AG10803 (cell line): Measurements from ENCODE around the gene RMND5A.

ENCODE experiments used
- DNase-seq: peaks from one replicate; pipeline ENCODE4 v3.0.0; 2010; ENCODE audit warnings: low read depth
- H3K4me3 ChIP-seq: 2 replicates; pipeline ENCODE4 v1.5.1; 2011; ENCODE audit warnings: mild to moderate bottlenecking, low read length, control low read depth
- CTCF ChIP-seq: conservative IDR thresholded peaks from 2 replicates; pipeline ENCODE4 v1.5.1; 2011; ENCODE audit warnings: mild to moderate bottlenecking, low read length, control low read depth, inconsistent platforms

The RMND5A gene

GRCh38 chr2:86675511-86676015, 44.5 kb upstream of the RMND5A start:
- no peak for DNase-seq
- TF ChIP-seq CTCF: no peak
- no peak overlapping the region for H3K4me3 ChIP-seq

- TF ChIP-seq CTCF: no peak
- no peak overlapping the region for H3K4me3 ChIP-seq
Observed at GRCh38 chr2:86677816-86678215, 42.3 kb upstream of the RMND5A start.

DNA sequence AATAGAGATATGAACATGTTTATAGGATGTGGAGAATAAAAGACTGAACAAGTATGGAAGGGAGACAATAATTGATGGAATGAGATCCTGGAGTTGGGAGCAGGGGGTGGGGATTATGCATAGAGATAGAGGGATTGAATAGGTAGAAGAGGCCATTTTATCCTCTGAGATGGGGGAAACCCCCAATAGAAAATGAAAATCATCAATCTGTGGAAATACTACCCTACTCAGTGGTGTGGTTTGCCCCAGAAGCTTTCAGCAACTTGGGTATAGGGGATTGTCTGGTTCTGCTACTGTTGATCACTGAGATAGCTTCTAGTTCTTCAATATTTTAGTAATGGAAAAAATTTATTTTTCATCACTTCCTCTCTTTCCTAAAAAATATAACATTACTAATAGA, 41.1 kb upstream of the RMND5A start:
- DNase-seq: no peak
- H3K4me3 ChIP-seq: no peak overlapping the region
- no peak for TF ChIP-seq CTCF

More at GRCh38 chr2:86677816-86678215, 42.3 kb upstream of the RMND5A start:
- DNase-seq: no peak

- no peak for TF ChIP-seq CTCF
- no peak for DNase-seq
- H3K4me3 ChIP-seq: no peak overlapping the region
Observed at GRCh38 chr2:86685351-86685750, 34.7 kb upstream of the RMND5A start.

- no peak for DNase-seq
- no peak for TF ChIP-seq CTCF
- H3K4me3 ChIP-seq: no peak overlapping the region
Observed at GRCh38 chr2:86686460-86686859, 33.6 kb upstream of the RMND5A start.

GRCh38 chr2:86686905-86687304, 33.2 kb upstream of the RMND5A start:
- no peak for TF ChIP-seq CTCF
- DNase-seq: no peak

GRCh38 chr2:86695053-86695691, 24.9 kb upstream of the RMND5A start:
- no peak for TF ChIP-seq CTCF
- no peak overlapping the region for H3K4me3 ChIP-seq
- no peak for DNase-seq

More at GRCh38 chr2:86686905-86687304, 33.2 kb upstream of the RMND5A start:
- no peak overlapping the region for H3K4me3 ChIP-seq
